CD14-positive monocyte (primary cell): Measurements from ENCODE around the gene FAM237A. TPM values are rescaled to one million over a fixed set of nuclear protein-coding genes. Genes with fewer than 3 reads are reported as not detected.

Source experiments
- DNase-seq, 3 donors: peaks; one replicate each; pipeline ENCODE4 v3.0.0-alpha.2; 2011 to 2022
- H2AFZ ChIP-seq: 2 replicates; pipeline ENCODE4 v1.6.0; 2012; ENCODE audit warnings: mild to moderate bottlenecking, low read depth, low read length, inconsistent platforms; ENCODE audit not compliant: insufficient read depth, poor library complexity, severe bottlenecking
- H3K27ac ChIP-seq, 2 donors: 1 replicate in 1 of 2; 2 replicates in 1 of 2; pipeline ENCODE4 v1.5.1; 2012 to 2013; ENCODE audit warnings: low read length in 2 of 2, control low read depth in 1 of 2, inconsistent platforms in 1 of 2, low read depth in 1 of 2, mild to moderate bottlenecking in 1 of 2
- H3K27me3 ChIP-seq, 2 donors: one replicate each; pipeline versions ENCODE4 v1.6.0 to v1.6.1; 2011 to 2013; ENCODE audit warnings: low read length in 2 of 2; ENCODE audit not compliant: control insufficient read depth in 2 of 2, insufficient read depth in 2 of 2
- H3K36me3 ChIP-seq, 2 donors: replicated peaks in 1 of 2; 1 replicate in 1 of 2; 2 replicates in 1 of 2; pipeline versions ENCODE4 v1.5.1 to v1.6.1; 2012 to 2013; ENCODE audit warnings: low read length in 2 of 2, control low read depth in 1 of 2, inconsistent platforms in 1 of 2, mild to moderate bottlenecking in 1 of 2; ENCODE audit not compliant: insufficient read depth in 2 of 2, control insufficient read depth in 1 of 2
- H3K4me1 ChIP-seq, 2 donors: 1 replicate in 1 of 2; 2 replicates in 1 of 2; pipeline versions ENCODE4 v1.5.1 to v1.6.1; 2012 to 2013; ENCODE audit warnings: low read length in 2 of 2, control low read depth in 1 of 2, inconsistent platforms in 1 of 2, mild to moderate bottlenecking in 1 of 2, moderate library complexity in 1 of 2; ENCODE audit not compliant: insufficient read depth in 2 of 2, control insufficient read depth in 1 of 2
- H3K4me2 ChIP-seq: replicated peaks from 2 replicates; pipeline ENCODE3; 2012; ENCODE audit warnings: low read length, moderate library complexity, mild to moderate bottlenecking; ENCODE audit not compliant: poor library complexity, severe bottlenecking; ENCODE audit errors: extremely low read depth
- H3K4me3 ChIP-seq, 3 experiments: fragments of 200-600 bp in 1 of 3; sonication (generic) in 1 of 3; replicated peaks in 1 of 3; 1 replicate in 2 of 3; 2 replicates in 1 of 3; pipeline ENCODE4 v1.5.1; 2011 to 2013; ENCODE audit warnings: low read length in 3 of 3, mild to moderate bottlenecking in 3 of 3, control low read depth in 2 of 3, low read depth in 2 of 3, inconsistent platforms in 1 of 3, moderate library complexity in 1 of 3
- H3K79me2 ChIP-seq: 2 replicates; pipeline ENCODE4 v1.6.0; 2012; ENCODE audit warnings: mild to moderate bottlenecking, control low read depth, inconsistent platforms, low read length, moderate library complexity; ENCODE audit not compliant: insufficient read depth
- H3K9ac ChIP-seq: 2 replicates; pipeline ENCODE4 v1.6.0; 2017; ENCODE audit warnings: low read length, mild to moderate bottlenecking; ENCODE audit not compliant: insufficient read depth, poor library complexity, severe bottlenecking
- H3K9me3 ChIP-seq, 2 donors: replicated peaks in 1 of 2; 1 replicate in 1 of 2; 2 replicates in 1 of 2; pipeline versions ENCODE4 v1.5.1 to v1.6.1; 2012 to 2013; ENCODE audit warnings: low read length in 2 of 2, control low read depth in 1 of 2; ENCODE audit not compliant: control insufficient read depth in 1 of 2, insufficient read depth in 1 of 2
- H4K20me1 ChIP-seq: 2 replicates; pipeline ENCODE4 v1.6.0; 2012; ENCODE audit warnings: mild to moderate bottlenecking, low read length, control low read depth, moderate library complexity; ENCODE audit not compliant: insufficient read depth
- H3K27ac Mint-ChIP-seq, 7 donors: one replicate each; pipeline ENCODE4 v1.8.0; 2020; ENCODE audit warnings: mild to moderate bottlenecking in 7 of 7, mixed read lengths in 7 of 7, moderate library complexity in 6 of 7, inconsistent platforms in 2 of 7
- H3K27me3 Mint-ChIP-seq, 3 donors: one replicate each; pipeline ENCODE4 v1.8.0; 2021 to 2022; ENCODE audit warnings: low read depth in 3 of 3, mild to moderate bottlenecking in 3 of 3, mixed read lengths in 3 of 3, moderate library complexity in 3 of 3, inconsistent platforms in 1 of 3
- H3K36me3 Mint-ChIP-seq, 2 donors: one replicate each; pipeline ENCODE4 v1.8.0; 2020; ENCODE audit warnings: mixed read lengths in 2 of 2, inconsistent platforms in 1 of 2, mild to moderate bottlenecking in 1 of 2
- H3K4me1 Mint-ChIP-seq: one replicate; pipeline ENCODE4 v1.8.0; 2020; ENCODE audit warnings: mild to moderate bottlenecking, mixed read lengths
- H3K4me3 Mint-ChIP-seq, 2 donors: one replicate each; pipeline ENCODE4 v1.8.0; 2020; ENCODE audit warnings: mild to moderate bottlenecking in 2 of 2, mixed read lengths in 2 of 2, moderate library complexity in 1 of 2
- H3K9me3 Mint-ChIP-seq, 7 donors: one replicate each; pipeline ENCODE4 v1.8.0; 2020 to 2022; ENCODE audit warnings: mixed read lengths in 7 of 7, mild to moderate bottlenecking in 6 of 7, moderate library complexity in 6 of 7, inconsistent platforms in 2 of 7
- CTCF ChIP-seq: fragments of 200-600 bp; IDR thresholded peaks from one replicate; pipeline ENCODE4 v1.8.0; 2022; ENCODE audit warnings: antibody characterized with exemption, mild to moderate bottlenecking
- WGBS: methylation state at CpG from one replicate; pipeline ENCODE4 v1.1.5; 2013; ENCODE audit warnings: missing lambda C conversion rate; ENCODE audit not compliant: insufficient coverage; 5-methylcytosine and 5-hydroxymethylcytosine counted together
- intact Hi-C, 2 donors: fragments of 100-400 bp; cut with micrococcal nuclease; formaldehyde crosslinking; loops; one replicate each; pipeline versions ENCODE4 v1.15.0 to v1.15.1; 2023
- polyA plus RNA-seq, 3 donors: library from polyadenylated mRNA; depleted of rRNA in 1 of 3; unstranded in 2 of 3; stranded (reverse) in 1 of 3; fragments of 300-500 nt in 2 of 3; fragments of >200 nt in 1 of 3; fragmentation: Illumina TruSeq in 2 of 3; gene quantifications; 1 replicate in 2 of 3; 2 replicates in 1 of 3; pipeline ENCODE4 v1.2.3, GENCODE V29; 2012 to 2021

Gene FAM237A
- polyA plus RNA-seq, 3 donors, result not detected

- Histone ChIP-seq H4K20me1 (no peaks in the 10 kb centered on the region), H3K4me1 (no peaks in the 10 kb centered on the region), H3K27ac (no peak overlapping the region), H3K79me2 (no peaks in the 10 kb centered on the region), H3K27me3 (peaks cover 0 to 5% of the 10 kb centered on the region in 2 donors), H3K9ac (no peak overlapping the region), H3K4me3 (no peak overlapping the region), H3K9me3 (no peaks in the 10 kb centered on the region), H2AFZ (no peak overlapping the region), H3K36me3 (no peaks in the 10 kb centered on the region), H3K4me2 (no peak overlapping the region)
- 60% methylated on average over 1 of the region's 3 CpGs for WGBS
- DNase-seq, result no peak
- Mint-ChIP-seq H3K27me3 (peaks cover 0 to 2% (median 2%) of the 10 kb centered on the region in 3 donors), H3K36me3 (no peaks in the 10 kb centered on the region), H3K4me3 (no peak overlapping the region), H3K4me1 (no peaks in the 10 kb centered on the region), H3K27ac (no peak overlapping the region), H3K9me3 (peaks cover 0 to 5% (median 2%) of the 10 kb centered on the region in 7 donors)
- TF ChIP-seq CTCF, result no peak
- intact Hi-C loops, result no loop called here
These were observed 10.9 kb upstream of the FAM237A start for GRCh38 chr2:206631340-206631739.

GRCh38 chr2:206635015-206635414 lies 7.3 kb upstream of the FAM237A start:
- H3K27ac Mint-ChIP-seq, result no peak overlapping the region

More at GRCh38 chr2:206635015-206635414, 7.3 kb upstream of the FAM237A start:
- WGBS, result no CpG with 5 or more reads among the region's 1 CpG
- Mint-ChIP-seq H3K27me3 (no peaks in the 10 kb centered on the region), H3K4me1 (no peaks in the 10 kb centered on the region), H3K9me3 (peaks cover 0 to 3% (median 0%) of the 10 kb centered on the region in 7 donors), H3K36me3 (no peaks in the 10 kb centered on the region), H3K4me3 (no peak overlapping the region)
- Histone ChIP-seq H3K27ac (no peak overlapping the region), H3K79me2 (no peaks in the 10 kb centered on the region), H3K4me2 (no peak overlapping the region), H2AFZ (no peak overlapping the region), H3K9me3 (no peaks in the 10 kb centered on the region), H3K4me3 (no peak overlapping the region), H3K4me1 (no peaks in the 10 kb centered on the region), H3K36me3 (no peaks in the 10 kb centered on the region), H4K20me1 (no peaks in the 10 kb centered on the region), H3K27me3 (peaks cover 0 to 9% of the 10 kb centered on the region in 2 donors), H3K9ac (no peak overlapping the region)
- intact Hi-C loops, result no loop called here
- no peak for TF ChIP-seq CTCF
- no peak for DNase-seq
